GM19397 (cell line): Measurements from ENCODE around the gene CBFA2T2.

Experiments
- ATAC-seq: cut with Tn5 transposase; IDR thresholded peaks from one replicate; pipeline ENCODE4 v1.9.1; 2021; ENCODE audit warnings: mild to moderate bottlenecking, moderate library complexity; ENCODE audit not compliant: unreplicated experiment

Gene CBFA2T2

GRCh38 chr20:33649201-33649681 lies 159.3 kb downstream of the CBFA2T2 start:
- ATAC-seq, result no peak

- no peak for ATAC-seq
Measured at GRCh38 chr20:33650111-33650752, 160.3 kb downstream of the CBFA2T2 start.

- no peak for ATAC-seq
Measured at GRCh38 chr20:33650753-33651561, 161.1 kb downstream of the CBFA2T2 start.

GRCh38 chr20:33651562-33652048 lies 161.7 kb downstream of the CBFA2T2 start:
- no peak for ATAC-seq

GRCh38 chr20:33653218-33653899 lies 163.5 kb downstream of the CBFA2T2 start:
- no peak for ATAC-seq

GRCh38 chr20:33653900-33654596 lies 164.2 kb downstream of the CBFA2T2 start:
- ATAC-seq, result no peak

GRCh38 chr20:33654680-33655161 lies 164.8 kb downstream of the CBFA2T2 start:
- no peak for ATAC-seq

GRCh38 chr20:33655164-33655563 lies 165.3 kb downstream of the CBFA2T2 start:
- no peak for ATAC-seq

- no peak for ATAC-seq
Measured at GRCh38 chr20:33656010-33656782, 166.3 kb downstream of the CBFA2T2 start.

- ATAC-seq, result no peak
Measured at GRCh38 chr20:33656783-33657703, 167.1 kb downstream of the CBFA2T2 start.

GRCh38 chr20:33657704-33658095 lies 167.8 kb downstream of the CBFA2T2 start:
- ATAC-seq, result no peak

GRCh38 chr20:33658510-33658909 lies 168.6 kb downstream of the CBFA2T2 start:
- ATAC-seq, result no peak

- no peak for ATAC-seq
Measured at GRCh38 chr20:33658929-33659328, 169.0 kb downstream of the CBFA2T2 start.

GRCh38 chr20:33659341-33660034 lies 169.6 kb downstream of the CBFA2T2 start:
- ATAC-seq, result no peak

- no peak for ATAC-seq
Measured at GRCh38 chr20:33660035-33660684, 170.3 kb downstream of the CBFA2T2 start.

- no peak for ATAC-seq
Measured at GRCh38 chr20:33660685-33661058, 170.8 kb downstream of the CBFA2T2 start.

GRCh38 chr20:33662172-33662571 lies 172.3 kb downstream of the CBFA2T2 start, which contains the start of gene C20orf144:
Gene C20orf144, plus strand, starts transcription at chr20:33662327. Its CDS starts 19 bp downstream, at chr20:33662346.
- ATAC-seq, result no peak
